Measurements from ENCODE around the gene SLC12A3.

DNA sequence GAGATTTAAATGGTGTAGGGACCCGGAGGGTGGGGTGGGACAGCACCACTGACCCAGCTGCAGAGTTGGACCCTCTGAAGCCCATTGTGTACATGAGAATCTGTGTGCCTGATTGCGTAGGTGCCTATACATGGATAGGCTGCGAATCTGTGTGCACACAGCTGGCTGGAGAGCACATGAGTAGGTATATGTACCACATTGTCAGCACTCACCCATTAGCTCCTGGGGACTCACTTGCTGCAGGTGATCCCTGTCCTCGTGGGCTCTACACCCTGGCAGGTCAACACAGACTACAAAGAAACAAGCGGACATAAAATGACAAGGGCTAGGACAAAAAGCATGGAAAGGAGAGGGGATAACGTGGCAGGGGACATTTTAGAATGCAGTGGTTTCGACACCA, 85.4 kb downstream of the SLC12A3 start:
- TF ChIP-seq POLR2A (IDR thresholded peaks at IDR 0.05) = no peak
- no peak for TF ChIP-seq CTCF (IDR thresholded peaks at IDR 0.05)
- no peak for TF ChIP-seq EP300 (IDR thresholded peaks at IDR 0.05)
